Endothelial cell of umbilical vein (primary cell): ENCODE measurements around the gene FGFRL1.

Experiments
- EZH2 ChIP-seq: IDR thresholded peaks from 2 replicates; pipeline ENCODE4 v1.6.1; 2012; ENCODE audit warnings: borderline replicate concordance, low read depth, mild to moderate bottlenecking, moderate library complexity, low read length, inconsistent platforms; ENCODE audit not compliant: severe bottlenecking
- FOS ChIP-seq: IDR thresholded peaks from 2 replicates; pipeline ENCODE4 v1.6.1; 2011; ENCODE audit warnings: mild to moderate bottlenecking, low read length, moderate library complexity, borderline replicate concordance; ENCODE audit not compliant: insufficient read depth
- GATA2 ChIP-seq: IDR thresholded peaks from 2 replicates; pipeline ENCODE4 v1.7.0; 2011; ENCODE audit warnings: low read depth, mild to moderate bottlenecking, moderate library complexity, mixed read lengths, low read length; ENCODE audit not compliant: insufficient read length, insufficient read depth
- JUN ChIP-seq: IDR thresholded peaks from 2 replicates; pipeline ENCODE4 v1.6.1; 2011; ENCODE audit warnings: borderline replicate concordance, low read depth; ENCODE audit not compliant: insufficient read length, insufficient read depth
- MYC ChIP-seq: IDR thresholded peaks from one replicate; pipeline ENCODE4 v1.6.1; 2011; ENCODE audit warnings: mild to moderate bottlenecking, low read depth, low read length
- POLR2A ChIP-seq: IDR thresholded peaks from 2 replicates; pipeline ENCODE4 v1.6.1; 2012; ENCODE audit warnings: low read depth, mild to moderate bottlenecking, control low read depth, low read length
- POLR2AphosphoS5 ChIP-seq: IDR thresholded peaks from 2 replicates; pipeline ENCODE4 v1.6.1; 2012; ENCODE audit warnings: low read depth, mild to moderate bottlenecking, control low read depth, low read length, moderate library complexity; ENCODE audit not compliant: insufficient read depth
- TF ChIP-seq, protein P1 (sequence below), 2 donors: IDR thresholded peaks; 1 replicate in 1 of 2; 2 replicates in 1 of 2; pipeline ENCODE4 v1.5.1; 2011; ENCODE audit warnings: low read length in 2 of 2, mild to moderate bottlenecking in 2 of 2, moderate library complexity in 2 of 2, control low read depth in 1 of 2, inconsistent platforms in 1 of 2, low read depth in 1 of 2; ENCODE audit not compliant: insufficient read depth in 1 of 2; ENCODE audit errors: extremely low read depth in 1 of 2
- TF ChIP-seq, protein P2 (sequence below): IDR thresholded peaks from 2 replicates; pipeline ENCODE4 v1.6.1; 2011; ENCODE audit not compliant: insufficient read depth, insufficient read length

DNA sequence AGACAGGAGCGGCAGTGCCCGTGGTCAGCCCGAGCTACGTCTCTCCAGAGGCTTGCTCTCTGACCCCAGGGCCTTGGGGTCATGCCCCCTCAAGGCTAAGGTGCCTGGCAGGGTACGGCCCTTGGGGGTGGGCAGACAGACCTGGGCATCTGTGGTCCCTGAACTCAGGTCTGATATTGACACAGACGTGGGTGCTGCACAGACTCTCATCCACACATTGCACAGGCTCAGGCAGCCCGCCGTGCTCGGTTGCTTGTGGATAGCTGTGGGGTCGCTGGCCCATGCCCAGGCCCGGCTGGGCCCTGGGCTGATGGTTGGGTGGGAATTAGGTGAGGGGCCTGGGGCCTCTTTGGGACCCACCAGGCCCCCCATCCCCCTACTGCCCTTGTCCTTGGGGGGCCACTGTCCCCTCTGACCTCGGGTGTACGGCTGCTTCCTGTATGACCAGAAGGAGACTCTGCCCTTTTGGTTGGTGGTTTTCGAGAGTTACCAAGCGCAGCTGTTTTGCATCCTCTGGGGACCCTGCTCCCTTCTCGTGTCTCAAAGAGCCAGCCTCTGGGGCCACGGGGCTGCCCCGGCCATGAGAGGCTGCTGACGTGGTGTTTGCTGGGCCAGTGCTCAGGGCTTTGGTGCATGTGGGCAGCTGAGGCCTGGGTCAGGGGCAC lies 10.1 kb downstream of the FGFRL1 start:
- TF ChIP-seq, protein P1, sequence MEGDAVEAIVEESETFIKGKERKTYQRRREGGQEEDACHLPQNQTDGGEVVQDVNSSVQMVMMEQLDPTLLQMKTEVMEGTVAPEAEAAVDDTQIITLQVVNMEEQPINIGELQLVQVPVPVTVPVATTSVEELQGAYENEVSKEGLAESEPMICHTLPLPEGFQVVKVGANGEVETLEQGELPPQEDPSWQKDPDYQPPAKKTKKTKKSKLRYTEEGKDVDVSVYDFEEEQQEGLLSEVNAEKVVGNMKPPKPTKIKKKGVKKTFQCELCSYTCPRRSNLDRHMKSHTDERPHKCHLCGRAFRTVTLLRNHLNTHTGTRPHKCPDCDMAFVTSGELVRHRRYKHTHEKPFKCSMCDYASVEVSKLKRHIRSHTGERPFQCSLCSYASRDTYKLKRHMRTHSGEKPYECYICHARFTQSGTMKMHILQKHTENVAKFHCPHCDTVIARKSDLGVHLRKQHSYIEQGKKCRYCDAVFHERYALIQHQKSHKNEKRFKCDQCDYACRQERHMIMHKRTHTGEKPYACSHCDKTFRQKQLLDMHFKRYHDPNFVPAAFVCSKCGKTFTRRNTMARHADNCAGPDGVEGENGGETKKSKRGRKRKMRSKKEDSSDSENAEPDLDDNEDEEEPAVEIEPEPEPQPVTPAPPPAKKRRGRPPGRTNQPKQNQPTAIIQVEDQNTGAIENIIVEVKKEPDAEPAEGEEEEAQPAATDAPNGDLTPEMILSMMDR (IDR thresholded peaks at IDR 0.05; ENCODE audit: extremely low read depth in 1 of 2, insufficient read depth in 1 of 2, low read depth in 1 of 2, low read length in 2 of 2) = no peak
- TF ChIP-seq, protein P2, sequence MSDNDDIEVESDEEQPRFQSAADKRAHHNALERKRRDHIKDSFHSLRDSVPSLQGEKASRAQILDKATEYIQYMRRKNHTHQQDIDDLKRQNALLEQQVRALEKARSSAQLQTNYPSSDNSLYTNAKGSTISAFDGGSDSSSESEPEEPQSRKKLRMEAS = no peak
- TF ChIP-seq EZH2 (no peak), JUN (no peak), POLR2AphosphoS5 (no peak), POLR2A (no peak), MYC (no peak), FOS (no peak), GATA2 (no peak)
